NCI-H2029 treated with DMSO at 0.1 percent for 48 hours (cell line): Measurements from ENCODE around the gene CSRNP3.

ENCODE experiments used
- DNase-seq: peaks from one replicate; lab custom pipeline; 2025; lab: John Stamatoyannopoulos, UW

The CSRNP3 gene, protein sequence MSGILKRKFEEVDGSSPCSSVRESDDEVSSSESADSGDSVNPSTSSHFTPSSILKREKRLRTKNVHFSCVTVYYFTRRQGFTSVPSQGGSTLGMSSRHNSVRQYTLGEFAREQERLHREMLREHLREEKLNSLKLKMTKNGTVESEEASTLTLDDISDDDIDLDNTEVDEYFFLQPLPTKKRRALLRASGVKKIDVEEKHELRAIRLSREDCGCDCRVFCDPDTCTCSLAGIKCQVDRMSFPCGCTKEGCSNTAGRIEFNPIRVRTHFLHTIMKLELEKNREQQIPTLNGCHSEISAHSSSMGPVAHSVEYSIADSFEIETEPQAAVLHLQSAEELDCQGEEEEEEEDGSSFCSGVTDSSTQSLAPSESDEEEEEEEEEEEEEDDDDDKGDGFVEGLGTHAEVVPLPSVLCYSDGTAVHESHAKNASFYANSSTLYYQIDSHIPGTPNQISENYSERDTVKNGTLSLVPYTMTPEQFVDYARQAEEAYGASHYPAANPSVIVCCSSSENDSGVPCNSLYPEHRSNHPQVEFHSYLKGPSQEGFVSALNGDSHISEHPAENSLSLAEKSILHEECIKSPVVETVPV

DNA sequence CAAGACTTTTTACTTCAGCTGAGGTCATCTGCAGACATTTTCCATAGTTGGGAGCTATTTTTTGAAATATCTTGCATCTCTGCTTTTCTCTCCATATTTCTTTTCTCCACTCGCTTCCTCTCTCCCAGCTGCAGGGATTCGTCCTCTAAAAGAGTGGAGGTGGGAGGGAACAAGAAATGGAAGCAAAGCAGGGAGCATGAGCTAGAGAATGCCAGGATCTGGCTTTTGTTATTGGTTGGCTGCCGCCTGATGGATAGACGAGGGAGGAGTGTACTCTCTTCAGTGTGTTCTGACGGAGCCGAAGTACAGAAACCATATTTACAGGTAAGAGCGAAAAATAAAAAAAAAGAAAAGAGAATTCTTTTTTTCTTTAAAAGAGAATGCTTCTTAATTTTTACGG, at the start of gene CSRNP3:
CSRNP3 (plus strand) TSS at position 282 of the 400 bp plus-strand sequence. CDS start 125,368 bp downstream, outside the sequence.
- DNase-seq = peak; percentile 76

DNA sequence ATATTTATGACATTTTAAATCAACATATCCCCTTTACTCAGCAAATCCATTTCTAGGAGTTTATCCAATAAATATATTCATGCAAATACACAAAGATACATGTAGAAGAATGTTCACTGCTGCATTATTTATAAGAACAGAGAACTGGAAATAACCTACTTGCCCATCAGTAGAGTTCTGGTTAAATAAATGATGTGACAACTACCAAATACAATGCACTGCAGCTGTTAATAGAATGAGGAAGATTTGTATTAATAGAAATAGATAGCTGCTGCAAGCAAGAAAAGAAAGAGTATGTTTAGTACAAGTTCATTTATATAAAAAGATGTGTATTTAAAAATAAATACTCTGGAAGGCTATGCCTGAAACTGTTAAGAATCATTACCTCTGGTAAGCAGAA, 49.3 kb upstream of the CSRNP3 start:
- no peak for DNase-seq

DNA sequence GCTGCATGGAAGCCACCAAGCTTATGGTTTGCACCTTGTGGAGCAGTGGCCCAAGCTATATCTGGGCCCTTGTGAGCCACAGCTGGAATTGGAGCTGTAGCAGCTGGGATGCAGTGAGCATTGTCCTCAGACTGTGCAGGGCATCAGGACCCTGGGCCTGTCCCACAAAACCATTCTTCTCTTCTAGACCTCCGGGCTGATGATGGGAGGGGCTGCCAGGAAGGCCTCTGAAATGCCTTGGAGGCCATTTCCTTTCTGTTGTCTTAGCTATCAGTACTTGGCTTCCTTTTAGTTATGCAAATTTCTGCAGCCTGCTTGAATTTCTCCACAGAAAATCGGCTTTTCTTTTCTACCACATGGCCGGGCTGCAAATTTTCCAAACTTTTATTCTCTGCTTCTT, 46.4 kb upstream of the CSRNP3 start:
- DNase-seq = no peak

DNA sequence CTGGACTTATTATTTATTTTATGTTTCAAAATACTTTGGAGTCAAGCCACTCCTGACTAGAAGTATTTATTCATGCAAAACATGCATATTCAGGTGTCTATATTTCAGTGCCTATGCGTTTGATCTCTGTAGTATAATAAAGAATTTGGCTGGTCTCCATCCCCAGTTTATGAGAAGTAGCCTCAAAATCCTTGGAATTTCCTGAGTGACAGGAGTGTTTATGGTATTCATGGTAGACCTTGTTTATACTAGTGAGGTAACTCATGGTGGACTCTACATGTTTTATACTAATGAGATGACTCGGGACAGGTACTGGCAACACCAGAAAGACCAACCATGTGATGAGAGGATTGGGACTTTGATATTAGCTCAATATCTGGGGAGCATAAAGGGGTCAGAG, 43.9 kb upstream of the CSRNP3 start:
- DNase-seq = no peak

DNA sequence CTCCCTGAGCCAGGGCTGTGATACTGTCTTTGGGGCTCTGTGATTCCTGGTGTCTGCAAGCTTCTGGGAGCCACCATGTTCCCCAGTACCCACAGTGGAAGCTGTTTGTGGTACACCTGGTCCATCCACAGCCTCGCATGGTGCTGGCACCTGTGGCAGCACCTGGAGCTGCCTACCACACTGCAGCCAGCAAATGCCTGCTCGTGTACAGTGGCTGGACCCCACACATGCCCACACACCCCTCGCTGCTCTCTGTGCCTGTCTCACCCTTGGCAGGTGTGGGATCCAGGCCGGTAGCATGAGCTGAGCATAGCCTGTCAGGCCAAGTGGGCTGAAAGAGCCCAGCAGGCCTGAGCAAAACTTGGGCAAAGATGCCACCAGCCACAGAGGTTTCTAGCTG, 41.8 kb upstream of the CSRNP3 start:
- no peak for DNase-seq

DNA sequence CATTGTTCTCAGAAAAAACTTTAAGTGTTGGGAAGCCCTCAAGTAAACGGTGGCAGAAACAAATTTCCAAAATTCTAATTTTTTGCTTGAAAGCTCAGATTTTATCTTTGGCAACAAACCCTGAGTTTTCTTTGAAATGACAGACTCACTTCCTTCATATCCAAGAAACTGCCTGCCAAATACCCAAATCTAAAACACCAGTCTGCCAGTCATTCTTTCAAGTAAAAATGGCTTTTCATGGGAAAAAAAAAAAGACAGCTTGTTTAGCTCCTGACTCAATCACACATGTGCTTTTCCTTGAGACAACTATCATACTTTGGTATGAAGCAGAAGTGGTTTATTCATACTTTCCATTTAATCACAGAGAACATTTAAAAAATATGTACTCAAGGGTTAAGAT, 40.6 kb upstream of the CSRNP3 start:
- DNase-seq = no peak

DNA sequence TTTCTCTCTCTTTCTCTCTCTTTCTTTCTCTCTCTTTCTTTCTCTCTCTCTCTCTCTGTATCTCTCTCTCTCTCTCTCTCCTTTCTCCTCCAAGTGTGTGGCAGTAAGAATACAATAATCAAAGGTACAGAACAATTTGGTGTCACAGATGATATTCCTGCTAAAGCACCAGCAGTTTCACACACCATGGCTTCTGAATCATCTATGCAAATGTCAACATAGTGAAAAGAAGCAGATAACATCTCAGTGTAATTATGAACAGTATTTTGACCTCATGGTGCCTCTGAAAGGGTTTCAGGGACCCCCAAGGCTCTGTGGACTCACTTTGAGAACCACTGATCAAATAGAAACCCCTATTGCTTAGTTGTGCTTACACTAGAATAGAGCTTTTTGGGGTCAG, 38.5 kb upstream of the CSRNP3 start:
- no peak for DNase-seq

DNA sequence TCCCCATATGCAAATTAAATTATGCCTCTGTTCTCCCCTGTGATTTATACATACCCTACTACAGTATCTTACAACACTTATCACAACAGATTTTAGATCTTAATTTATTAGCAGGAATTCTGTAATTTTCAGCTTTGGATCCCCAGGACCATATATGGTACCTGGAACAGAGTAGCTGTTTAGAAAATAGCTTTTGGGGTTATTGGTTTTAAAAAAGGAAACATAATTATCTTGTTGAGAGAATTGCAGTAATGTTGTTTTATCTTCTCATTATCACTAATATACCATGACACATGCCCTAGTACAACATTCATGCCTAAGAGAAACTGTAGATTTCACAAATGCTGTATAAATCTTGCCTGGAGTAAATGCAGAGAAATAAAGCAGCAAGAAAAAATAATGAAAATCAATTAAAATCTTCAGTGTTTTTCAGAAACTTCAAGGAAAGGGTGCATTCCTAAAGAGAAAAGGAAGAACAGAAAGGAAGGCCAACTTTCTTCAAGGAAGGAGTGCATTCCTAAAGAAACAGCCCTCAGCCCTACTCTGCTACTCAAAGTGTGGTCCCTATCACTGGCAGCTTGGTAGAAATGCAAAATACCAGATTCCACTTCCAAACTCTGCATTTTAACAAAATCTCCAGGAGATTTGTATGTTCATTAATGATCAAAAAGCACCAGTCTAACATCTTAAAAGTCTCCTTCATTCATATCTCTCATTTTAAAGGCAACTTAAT, 37.1 kb upstream of the CSRNP3 start:
- DNase-seq = no peak

DNA sequence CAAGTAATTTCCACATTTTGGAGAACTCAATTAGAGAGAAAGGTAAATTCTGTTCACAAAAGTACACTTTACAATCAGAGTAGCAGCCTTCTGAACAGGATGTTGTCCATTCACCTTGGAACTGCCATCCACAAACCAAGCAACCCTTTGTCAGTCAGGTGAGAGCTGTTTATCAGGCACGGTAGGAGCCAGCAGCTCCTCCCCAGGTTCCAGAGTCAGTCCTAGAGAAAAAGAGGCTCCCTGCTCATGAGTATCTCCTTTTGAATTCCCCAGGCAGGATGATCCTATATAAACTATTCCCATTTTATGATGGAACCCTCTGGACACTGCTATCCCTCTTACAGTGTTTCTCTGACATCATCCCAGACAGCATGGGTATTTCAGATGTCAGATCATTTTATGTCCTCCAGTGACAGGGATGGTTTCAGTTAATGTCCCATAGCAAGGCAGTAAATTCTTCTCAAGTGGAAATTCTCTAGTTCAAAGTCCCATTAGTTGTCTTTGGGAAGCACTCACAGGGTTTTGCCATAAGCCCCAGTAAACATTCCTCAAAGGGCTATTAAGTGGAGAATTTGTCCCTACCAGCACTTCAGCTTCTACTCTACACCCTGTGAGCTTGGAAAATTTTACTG, 34.5 kb upstream of the CSRNP3 start:
- DNase-seq = no peak

DNA sequence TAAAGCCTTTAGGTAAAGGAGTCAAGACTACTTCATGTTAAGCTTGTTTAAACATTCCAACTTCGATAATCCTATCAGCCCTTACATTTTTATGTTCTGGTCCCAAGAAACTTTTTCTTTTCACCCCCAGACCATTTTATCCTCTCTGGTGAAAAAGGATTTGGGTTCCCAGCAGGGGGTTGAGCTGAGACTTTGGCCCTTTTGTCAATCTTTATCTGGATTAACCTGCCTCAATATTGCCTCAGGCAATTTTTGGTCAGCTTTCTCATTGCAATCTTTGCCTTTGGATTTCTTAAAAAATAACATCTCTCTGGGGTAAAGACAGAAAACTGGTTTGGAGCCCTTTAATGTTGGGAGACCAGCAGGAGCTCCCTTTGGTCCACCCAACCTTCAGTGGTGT, 33.9 kb upstream of the CSRNP3 start:
- DNase-seq = no peak

DNA sequence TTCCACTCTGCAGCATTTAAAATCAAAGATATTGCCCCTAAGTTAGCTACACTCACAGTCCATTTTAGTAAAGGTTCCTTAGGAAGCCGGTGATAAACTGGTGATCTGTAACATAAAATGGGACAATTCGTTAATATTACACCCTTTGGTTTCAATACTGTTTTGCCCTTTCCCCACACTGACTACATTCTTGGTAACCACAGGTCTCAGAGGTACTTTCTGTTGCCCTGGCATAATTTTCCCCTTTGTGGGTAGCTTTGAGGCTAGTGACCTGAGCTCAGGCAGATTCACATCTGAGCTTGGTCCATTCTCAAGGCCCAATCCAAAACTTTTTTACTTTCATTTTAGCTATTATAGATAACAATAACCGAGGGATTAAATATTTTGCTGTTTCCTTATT, 32.9 kb upstream of the CSRNP3 start:
- DNase-seq = no peak

DNA sequence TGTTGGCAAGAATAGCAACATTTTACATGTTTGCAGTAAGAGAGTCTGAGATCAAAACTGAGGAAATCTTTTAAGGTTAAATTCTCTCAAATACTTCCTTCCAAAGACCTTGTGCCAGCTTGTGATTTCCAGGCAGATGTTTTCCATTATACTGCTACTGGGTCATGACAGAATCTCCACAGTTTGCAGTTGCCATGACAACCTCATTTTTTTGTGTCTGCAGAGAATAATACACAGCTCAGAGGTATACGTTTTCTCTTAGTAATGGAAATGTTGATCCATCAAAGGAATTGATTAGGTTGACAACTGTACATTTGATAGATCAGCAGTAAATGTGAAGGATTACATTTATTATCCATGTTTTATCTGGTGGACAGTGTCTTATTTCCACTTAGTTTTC, 29.1 kb upstream of the CSRNP3 start:
- no peak for DNase-seq

DNA sequence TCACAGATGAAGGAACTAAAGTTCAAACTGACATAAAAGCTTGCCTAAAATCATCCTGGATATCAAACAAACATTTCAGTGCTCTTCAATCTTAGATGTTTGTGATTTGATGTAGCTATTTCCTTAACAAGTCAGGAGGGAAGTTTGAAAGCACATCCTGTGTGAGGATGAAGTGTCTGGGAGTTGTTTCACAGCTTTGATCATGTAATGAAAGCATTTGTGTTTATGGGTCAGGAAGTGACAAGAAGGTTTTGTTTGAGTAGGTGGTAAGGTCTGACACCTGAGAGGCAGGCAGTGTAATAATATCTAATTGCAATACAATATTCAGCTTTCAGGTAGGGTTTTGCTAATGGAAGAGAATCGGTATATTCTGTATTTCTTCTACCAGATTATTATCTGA, 26.0 kb upstream of the CSRNP3 start:
- DNase-seq = no peak

DNA sequence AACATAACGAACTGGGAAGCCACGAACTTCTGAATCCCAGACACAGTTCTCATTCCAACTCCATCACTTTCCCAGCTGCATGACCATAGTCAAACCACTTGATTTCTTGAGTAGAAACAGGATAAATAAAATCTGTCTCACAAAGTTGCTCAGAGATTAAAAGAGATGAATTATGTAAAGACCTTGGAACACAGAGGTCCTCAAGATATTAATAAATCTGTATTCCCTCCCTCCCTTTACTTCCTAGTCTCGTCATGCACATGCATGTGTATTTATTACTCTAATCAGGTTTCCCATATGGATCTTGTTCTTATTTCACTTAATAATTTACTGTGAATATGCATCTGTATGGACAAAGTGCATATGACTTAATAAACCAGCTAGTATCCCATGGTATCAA, 21.1 kb upstream of the CSRNP3 start:
- DNase-seq = no peak

DNA sequence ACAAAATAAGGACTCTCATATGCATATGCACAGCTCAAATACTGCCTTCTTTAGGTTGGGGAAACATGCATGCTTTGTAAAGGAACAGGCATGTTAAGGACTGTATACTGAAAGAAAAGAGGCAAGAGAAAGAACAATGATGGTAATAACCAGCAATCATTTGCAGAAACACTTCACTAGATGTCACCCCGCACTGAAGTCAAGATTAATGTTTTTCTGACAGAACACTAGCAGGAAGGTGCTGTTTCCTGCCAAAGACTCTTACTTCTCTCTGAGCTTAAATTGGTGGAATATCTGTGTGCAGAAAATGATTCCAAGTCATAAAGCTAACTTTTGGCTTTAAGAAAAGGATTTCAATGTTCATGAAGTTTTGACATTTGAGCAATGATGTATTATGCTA, 19.3 kb upstream of the CSRNP3 start:
- DNase-seq = no peak

DNA sequence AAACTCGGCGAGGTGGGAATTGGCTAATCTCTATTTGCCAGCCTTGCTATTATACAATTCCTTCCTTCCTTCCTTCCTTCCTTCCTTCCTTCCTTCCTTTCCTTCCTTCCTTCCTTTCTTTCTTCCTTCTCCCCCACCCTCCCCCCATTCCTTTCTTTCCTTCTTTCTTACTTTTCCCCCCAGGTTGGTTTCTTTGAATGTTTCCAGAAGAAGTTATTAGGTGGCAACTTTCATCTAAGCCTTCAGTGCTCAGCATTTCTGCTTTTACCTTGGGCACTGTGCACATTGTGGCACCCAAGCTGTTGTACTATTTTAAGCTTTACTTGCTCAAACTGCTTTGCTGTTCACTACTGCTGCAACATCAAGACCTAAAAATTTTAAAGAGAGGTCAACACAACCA, 17.2 kb upstream of the CSRNP3 start:
- no peak for DNase-seq

DNA sequence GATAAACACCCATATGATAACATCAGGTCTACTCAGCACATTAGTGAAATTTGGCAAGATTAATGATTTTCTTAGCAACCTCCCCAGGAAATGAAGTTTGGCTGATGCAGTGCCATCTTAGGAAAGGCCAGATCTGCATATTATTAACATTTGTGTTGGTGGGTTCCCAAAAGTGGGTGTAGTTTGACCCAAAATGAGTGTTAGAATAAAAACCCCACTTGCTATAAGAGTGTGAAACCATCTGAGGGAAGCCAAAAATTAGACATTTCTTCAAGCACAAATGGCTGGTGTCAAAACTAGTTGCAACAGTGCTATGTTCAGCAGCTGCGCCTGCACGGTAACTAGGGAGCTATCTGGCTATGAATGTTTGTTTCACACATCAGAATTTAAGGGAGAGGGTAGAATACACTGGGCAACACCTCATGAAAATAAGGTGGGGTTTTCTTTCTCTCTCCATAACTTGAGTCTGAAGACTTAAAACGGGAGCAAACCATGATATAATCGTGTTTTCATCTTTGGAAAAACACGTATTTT, 15.9 kb upstream of the CSRNP3 start:
- DNase-seq = no peak

DNA sequence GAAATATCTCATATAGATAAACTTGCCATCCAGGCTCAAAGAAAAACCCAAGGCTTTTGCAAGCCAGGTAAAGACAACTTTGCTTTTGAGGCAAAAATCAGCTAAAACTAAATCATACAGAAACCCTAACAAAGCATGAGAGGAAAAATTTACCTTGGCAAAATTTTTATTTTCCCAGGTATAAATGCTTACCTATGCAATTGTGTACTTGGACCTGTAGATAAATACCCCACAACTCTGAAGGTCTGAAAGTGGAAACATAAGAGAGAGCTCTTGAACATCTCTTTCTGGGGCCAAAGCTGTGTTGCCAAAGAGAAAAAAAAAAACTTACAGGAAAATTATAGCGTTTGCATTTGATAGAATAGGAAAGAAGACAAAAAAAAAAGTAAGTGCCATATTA, 14.6 kb upstream of the CSRNP3 start:
- DNase-seq = no peak

DNA sequence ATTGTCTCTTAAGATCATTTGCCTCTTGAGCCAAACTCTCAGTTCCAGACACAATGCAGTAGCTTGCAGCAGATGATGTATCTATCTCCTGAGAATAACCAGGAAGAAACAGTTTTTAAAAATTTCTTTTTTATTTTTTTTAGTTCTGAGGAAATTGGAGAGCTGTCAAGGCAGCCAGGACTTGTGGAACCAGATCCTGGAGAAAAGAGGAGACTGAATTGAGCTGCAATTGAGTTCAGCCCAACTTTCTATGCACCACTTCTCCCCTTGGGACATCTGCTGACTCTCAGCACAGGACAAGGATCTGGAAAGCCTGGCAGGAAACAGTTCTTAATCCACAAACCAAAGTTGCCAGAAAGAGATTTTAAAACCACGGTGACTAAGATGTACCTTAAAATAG, 13.5 kb upstream of the CSRNP3 start:
- no peak for DNase-seq

DNA sequence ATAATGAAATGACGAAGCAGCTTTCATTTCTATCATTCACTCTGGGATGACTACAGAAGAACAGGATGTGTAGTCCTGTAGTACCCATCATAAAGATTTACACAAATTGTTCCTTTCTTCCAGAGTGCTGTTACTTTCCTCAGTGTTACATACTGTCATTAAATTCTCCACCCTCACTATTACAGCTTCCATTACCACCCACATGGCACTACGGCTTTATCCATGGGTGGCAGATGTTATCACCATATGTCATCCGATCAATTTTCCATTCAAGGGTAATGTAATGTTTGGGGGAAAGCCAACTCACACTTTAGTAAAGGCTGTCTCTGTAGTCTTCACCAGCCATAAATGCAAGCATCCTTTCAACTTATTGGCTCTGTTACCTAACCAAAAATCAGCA, 7.1 kb upstream of the CSRNP3 start:
- DNase-seq = no peak

DNA sequence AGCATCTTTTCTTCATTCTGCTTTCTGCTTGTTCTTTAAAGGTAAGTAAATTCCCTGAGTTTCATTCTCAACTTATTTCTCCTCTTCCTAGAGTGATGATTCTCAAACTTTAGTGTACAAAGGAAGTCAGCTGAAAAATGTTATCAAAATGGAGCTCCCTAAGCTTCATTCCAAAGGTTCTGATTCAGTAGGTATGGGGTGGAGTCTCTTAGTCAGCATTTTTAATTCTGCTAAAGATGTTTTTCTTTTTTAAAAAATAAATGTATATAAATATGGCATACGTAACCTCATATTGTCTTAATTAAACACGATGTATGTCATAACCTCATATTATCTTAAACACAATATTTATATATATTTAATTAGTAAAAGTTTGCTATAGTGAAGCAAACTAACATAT, 3.1 kb upstream of the CSRNP3 start:
- no peak for DNase-seq

DNA sequence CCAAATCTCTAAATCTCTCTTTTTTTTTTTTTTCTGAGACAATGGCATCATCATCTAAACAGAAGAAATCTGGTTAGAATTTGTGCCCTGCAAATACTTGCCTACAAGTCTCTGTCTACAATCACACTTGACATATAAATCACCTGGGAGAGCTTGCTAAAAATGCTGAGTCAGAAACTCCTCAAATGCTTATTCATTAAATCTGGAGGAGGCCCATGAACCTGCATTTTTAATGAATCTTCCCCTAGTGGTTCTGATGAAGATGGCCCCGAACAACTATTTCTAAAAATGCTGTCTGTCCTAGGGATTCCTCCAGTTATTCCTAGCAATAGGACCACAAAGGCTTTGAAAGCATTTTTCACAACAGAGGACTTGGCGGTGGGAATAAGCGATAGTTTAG, 1.6 kb upstream of the CSRNP3 start:
- DNase-seq = no peak

DNA sequence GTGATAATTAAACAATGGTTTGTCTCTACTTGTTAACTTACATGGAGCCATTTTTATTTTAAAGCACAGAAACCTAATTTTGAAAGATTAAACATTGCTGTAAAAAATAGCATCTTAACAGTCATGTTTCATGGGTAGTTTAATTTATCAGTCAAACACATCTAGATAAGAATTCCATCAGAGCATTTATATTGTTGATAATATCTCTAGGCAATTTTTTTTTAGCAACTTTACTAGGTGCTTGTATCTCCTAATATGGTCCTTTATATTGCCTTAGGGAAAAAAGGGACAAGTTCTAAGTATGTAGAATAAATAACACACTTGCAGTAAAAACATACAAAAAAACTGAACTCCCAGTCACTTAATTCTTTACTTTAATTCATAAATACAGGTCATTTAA, 863 bp downstream of the CSRNP3 start:
- DNase-seq = no peak
